Neural progenitor cell (in vitro differentiated cells): ENCODE data around the gene BEND7. TPM values are rescaled to one million over a fixed set of nuclear protein-coding genes. Genes with fewer than 3 reads are reported as not detected.
A peak's percentile ranks its signal among the peaks of the same experiment; 100 is the strongest.

Experiments
- DNase-seq: peaks from one replicate; pipeline ENCODE4 v3.0.0-alpha.2; 2016; ENCODE audit warnings: low spot score
- H2AFZ ChIP-seq: fragments of 200-600 bp; sonication (generic); replicated peaks from 2 replicates; pipeline ENCODE4 v1.6.1; 2016; ENCODE audit warnings: antibody characterized with exemption
- H3F3A ChIP-seq: fragments of 200-600 bp; sonication (generic); 2 replicates; pipeline ENCODE4 v1.6.1; 2016; ENCODE audit warnings: antibody characterized with exemption, low read depth
- H3K27ac ChIP-seq: fragments of 200-600 bp; sonication (generic); 2 replicates; pipeline ENCODE4 v1.5.1; 2016; ENCODE audit warnings: mild to moderate bottlenecking
- H3K27me3 ChIP-seq: fragments of 200-600 bp; sonication (generic); 2 replicates; pipeline ENCODE4 v1.6.1; 2016; ENCODE audit warnings: mild to moderate bottlenecking, moderate library complexity
- H3K36me3 ChIP-seq: fragments of 200-600 bp; sonication (generic); 2 replicates; pipeline ENCODE4 v1.5.1; 2016
- H3K4me1 ChIP-seq: fragments of 200-600 bp; sonication (generic); 2 replicates; pipeline ENCODE4 v1.6.1; 2016; ENCODE audit warnings: mixed run types
- H3K4me2 ChIP-seq: fragments of 200-600 bp; sonication (generic); 2 replicates; pipeline ENCODE4 v1.6.1; 2016
- H3K4me3 ChIP-seq: fragments of 200-600 bp; sonication (generic); 2 replicates; pipeline ENCODE4 v1.5.1; 2016
- H3K79me2 ChIP-seq: fragments of 200-600 bp; sonication (generic); 2 replicates; pipeline ENCODE4 v1.6.1; 2016; ENCODE audit warnings: low read depth
- H3K9ac ChIP-seq: fragments of 200-600 bp; sonication (generic); 2 replicates; pipeline ENCODE4 v1.6.1; 2016
- H3K9me3 ChIP-seq: fragments of 200-600 bp; sonication (generic); 2 replicates; pipeline ENCODE4 v1.5.1; 2016; ENCODE audit warnings: low read depth
- H4K20me1 ChIP-seq: fragments of 200-600 bp; sonication (generic); 2 replicates; pipeline ENCODE4 v1.6.1; 2016; ENCODE audit warnings: low read depth
- H3K27ac Mint-ChIP-seq: 3 replicates; pipeline ENCODE4 v1.8.0; 2021; ENCODE audit warnings: mixed read lengths
- H3K27me3 Mint-ChIP-seq: 2 replicates; pipeline ENCODE4 v1.8.0; 2022; ENCODE audit warnings: low read depth, mild to moderate bottlenecking, inconsistent platforms, moderate library complexity, mixed read lengths; ENCODE audit not compliant: insufficient read depth
- H3K36me3 Mint-ChIP-seq: 3 replicates; pipeline ENCODE4 v1.8.0; 2021; ENCODE audit warnings: mixed read lengths
- H3K4me1 Mint-ChIP-seq: 3 replicates; pipeline ENCODE4 v1.8.0; 2021; ENCODE audit warnings: mixed read lengths
- H3K4me3 Mint-ChIP-seq: 3 replicates; pipeline ENCODE4 v1.8.0; 2021; ENCODE audit warnings: mild to moderate bottlenecking, moderate library complexity, mixed read lengths
- H3K9me3 Mint-ChIP-seq: 3 replicates; pipeline ENCODE4 v1.8.0; 2020; ENCODE audit warnings: mixed read lengths
- EZH2 ChIP-seq: fragments of 200-600 bp; sonication (generic); IDR thresholded peaks from 2 replicates; pipeline ENCODE4 v1.6.1; 2017; ENCODE audit warnings: antibody characterized with exemption, mild to moderate bottlenecking, moderate library complexity
- EZH2phosphoT487 ChIP-seq: fragments of 200-600 bp; sonication (generic); IDR thresholded peaks from 2 replicates; pipeline ENCODE4 v1.6.1; 2017; ENCODE audit warnings: antibody characterized with exemption
- total RNA-seq: library from RNA; depleted of rRNA; stranded (reverse); fragments of >200 nt; gene quantifications from 2 replicates; pipeline ENCODE4 v1.2.3, GENCODE V29; 2015; ENCODE audit warnings: low replicate concordance
- TF ChIP-seq, protein P1 (sequence below): fragments of 200-600 bp; sonication (generic); IDR thresholded peaks from 2 replicates; pipeline ENCODE4 v1.5.1; 2017; ENCODE audit warnings: antibody characterized with exemption, mild to moderate bottlenecking

BEND7 gene
- total RNA-seq, 1 donor from 2014 or later, result 7.5 TPM

DNA sequence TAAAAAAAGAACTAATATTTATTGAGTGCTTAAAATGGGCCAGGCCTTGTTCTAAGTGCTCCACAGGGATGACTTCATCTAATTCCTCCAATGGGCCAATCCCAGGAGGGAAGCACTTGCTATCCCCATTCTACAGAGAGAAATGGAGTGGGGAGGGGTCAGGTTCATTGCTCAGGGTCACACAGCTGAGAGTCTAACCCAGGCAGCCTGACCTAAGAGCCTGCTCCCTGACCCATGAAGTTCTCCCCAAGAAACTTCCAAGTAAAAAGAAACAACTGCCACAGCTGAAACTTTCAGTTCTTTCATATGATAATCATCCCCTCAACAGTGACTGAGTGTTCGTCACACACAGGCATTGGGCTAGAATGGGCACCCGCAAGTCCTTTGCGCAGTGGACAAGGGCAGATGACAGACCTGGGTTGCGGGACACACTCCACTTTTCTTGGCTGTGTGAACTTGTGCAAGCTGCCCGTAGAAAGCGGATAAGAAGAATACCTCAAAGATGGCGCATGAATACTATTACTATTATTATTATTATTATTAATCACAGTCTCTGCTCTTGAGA, 39.7 kb downstream of the BEND7 start:
- Mint-ChIP-seq H3K9me3 (no peaks in the 10 kb centered on the region), H3K4me1 (peaks cover 17% of the 10 kb centered on the region), H3K4me3 (no peak overlapping the region), H3K36me3 (no peaks in the 10 kb centered on the region), H3K27me3 (no peaks in the 10 kb centered on the region), H3K27ac (no peak overlapping the region)
- H3K9ac ChIP-seq, result no peak overlapping the region
- no peak overlapping the region for H3K4me3 ChIP-seq
- no peak overlapping the region for H3K4me2 ChIP-seq
- H4K20me1 ChIP-seq, result no peaks in the 10 kb centered on the region
- no peak for TF ChIP-seq EZH2
- TF ChIP-seq EZH2phosphoT487, result no peak
- TF ChIP-seq, protein P1, sequence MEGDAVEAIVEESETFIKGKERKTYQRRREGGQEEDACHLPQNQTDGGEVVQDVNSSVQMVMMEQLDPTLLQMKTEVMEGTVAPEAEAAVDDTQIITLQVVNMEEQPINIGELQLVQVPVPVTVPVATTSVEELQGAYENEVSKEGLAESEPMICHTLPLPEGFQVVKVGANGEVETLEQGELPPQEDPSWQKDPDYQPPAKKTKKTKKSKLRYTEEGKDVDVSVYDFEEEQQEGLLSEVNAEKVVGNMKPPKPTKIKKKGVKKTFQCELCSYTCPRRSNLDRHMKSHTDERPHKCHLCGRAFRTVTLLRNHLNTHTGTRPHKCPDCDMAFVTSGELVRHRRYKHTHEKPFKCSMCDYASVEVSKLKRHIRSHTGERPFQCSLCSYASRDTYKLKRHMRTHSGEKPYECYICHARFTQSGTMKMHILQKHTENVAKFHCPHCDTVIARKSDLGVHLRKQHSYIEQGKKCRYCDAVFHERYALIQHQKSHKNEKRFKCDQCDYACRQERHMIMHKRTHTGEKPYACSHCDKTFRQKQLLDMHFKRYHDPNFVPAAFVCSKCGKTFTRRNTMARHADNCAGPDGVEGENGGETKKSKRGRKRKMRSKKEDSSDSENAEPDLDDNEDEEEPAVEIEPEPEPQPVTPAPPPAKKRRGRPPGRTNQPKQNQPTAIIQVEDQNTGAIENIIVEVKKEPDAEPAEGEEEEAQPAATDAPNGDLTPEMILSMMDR, result no peak
- H3K36me3 ChIP-seq, result no peaks in the 10 kb centered on the region
- H3F3A ChIP-seq, result no peaks in the 10 kb centered on the region
- H3K9me3 ChIP-seq, result no peaks in the 10 kb centered on the region
- no peaks in the 10 kb centered on the region for H3K4me1 ChIP-seq
- no peaks in the 10 kb centered on the region for H3K79me2 ChIP-seq
- H3K27ac ChIP-seq, result no peak overlapping the region
- DNase-seq, result no peak
- no peaks in the 10 kb centered on the region for H3K27me3 ChIP-seq
- no peak overlapping the region for H2AFZ ChIP-seq

DNA sequence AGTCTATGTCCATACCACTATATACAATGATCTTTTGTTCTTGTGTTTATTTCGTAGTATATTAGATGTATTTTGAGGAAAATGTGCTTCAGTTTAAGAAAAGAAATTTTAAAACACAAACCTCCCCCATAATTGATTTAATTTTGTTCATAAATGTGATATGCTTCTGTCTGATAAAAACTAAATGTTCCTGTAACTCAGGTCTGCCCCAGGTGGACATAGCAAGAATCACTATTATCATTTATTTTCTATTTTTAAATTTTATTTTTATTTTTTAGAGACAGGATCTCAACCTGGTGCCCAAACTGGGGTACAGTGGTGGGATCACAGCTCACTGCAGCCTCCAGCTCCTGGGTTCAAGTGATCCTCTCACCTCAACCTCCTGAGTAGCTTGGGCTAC, 43.2 kb downstream of the BEND7 start:
- Mint-ChIP-seq H3K27ac (no peak overlapping the region), H3K36me3 (peaks cover 3% of the 10 kb centered on the region), H3K4me3 (no peak overlapping the region), H3K9me3 (no peaks in the 10 kb centered on the region), H3K4me1 (peaks cover 19% of the 10 kb centered on the region), H3K27me3 (no peaks in the 10 kb centered on the region)
- H3K27ac ChIP-seq, result no peak overlapping the region
- H3K4me1 ChIP-seq, result no peaks in the 10 kb centered on the region
- no peak for TF ChIP-seq EZH2
- TF ChIP-seq EZH2phosphoT487, result no peak
- TF ChIP-seq, protein P1, result peak; percentile 36
- no peaks in the 10 kb centered on the region for H3K79me2 ChIP-seq
- no peaks in the 10 kb centered on the region for H3K36me3 ChIP-seq
- no peak overlapping the region for H2AFZ ChIP-seq
- H4K20me1 ChIP-seq, result no peaks in the 10 kb centered on the region
- DNase-seq, result no peak
- H3F3A ChIP-seq, result no peaks in the 10 kb centered on the region
- H3K9ac ChIP-seq, result no peak overlapping the region
- H3K4me3 ChIP-seq, result no peak overlapping the region
- H3K9me3 ChIP-seq, result no peaks in the 10 kb centered on the region
- no peak overlapping the region for H3K4me2 ChIP-seq
- H3K27me3 ChIP-seq, result no peaks in the 10 kb centered on the region

- Histone ChIP-seq H3K36me3 (no peaks in the 10 kb centered on the region), H3K79me2 (no peaks in the 10 kb centered on the region), H2AFZ (no peak overlapping the region), H3K4me3 (no peak overlapping the region), H3K27me3 (no peaks in the 10 kb centered on the region), H3K4me2 (no peak overlapping the region), H4K20me1 (no peaks in the 10 kb centered on the region), H3K27ac (no peak overlapping the region), H3K4me1 (no peaks in the 10 kb centered on the region), H3K9me3 (no peaks in the 10 kb centered on the region), H3K9ac (no peak overlapping the region), H3F3A (no peaks in the 10 kb centered on the region)
- no peak for TF ChIP-seq EZH2phosphoT487
- TF ChIP-seq, protein P1, result no peak
- no peak for TF ChIP-seq EZH2
- Mint-ChIP-seq H3K36me3 (peaks cover 4% of the 10 kb centered on the region), H3K9me3 (no peaks in the 10 kb centered on the region), H3K27me3 (peaks cover 3% of the 10 kb centered on the region), H3K4me1 (peaks cover 6% of the 10 kb centered on the region), H3K4me3 (no peak overlapping the region), H3K27ac (no peak overlapping the region)
- no peak for DNase-seq
Observed at GRCh38 chr10:13483951-13484350, 44.9 kb downstream of the BEND7 start.
